GM11168 (cell line): ENCODE measurements around the gene GAMT.

Experiments
- in situ Hi-C: fragments of 300-500 bp; cut with MboI; formaldehyde crosslinking; loops from one replicate; pipeline ENCODE4 v1.12.0; 2022; ENCODE audit warnings: low sequenced_read_pairs; ENCODE audit not compliant: unreplicated experiment

Gene GAMT

GRCh38 chr19:1406774-1407527 is 5.6 kb upstream of the GAMT start:
- in situ Hi-C loops, result no loop called here

- in situ Hi-C loops, result no loop called here
Observed at GRCh38 chr19:1402411-1403070, 1.2 kb upstream of the GAMT start.

- in situ Hi-C loops, result no loop called here
Observed at GRCh38 chr19:1401889-1402217, 511 bp upstream of the GAMT start.

GRCh38 chr19:1400281-1401137 is 833 bp downstream of the GAMT start:
- in situ Hi-C loops, result no loop called here

- in situ Hi-C loops, result no loop called here
Observed at GRCh38 chr19:1399745-1400144, 1.6 kb downstream of the GAMT start.

GRCh38 chr19:1399079-1399478 is 2.3 kb downstream of the GAMT start:
- in situ Hi-C loops, result no loop called here

GRCh38 chr19:1397838-1398237 is 3.5 kb downstream of the GAMT start:
- in situ Hi-C loops, result no loop called here

GRCh38 chr19:1396768-1397679 is 4.3 kb downstream of the GAMT start:
- in situ Hi-C loops, result no loop called here

GRCh38 chr19:1396019-1396767 is 5.1 kb downstream of the GAMT start:
- in situ Hi-C loops, result no loop called here

- in situ Hi-C loops, result no loop called here
Observed at GRCh38 chr19:1395194-1396018, 5.9 kb downstream of the GAMT start.

GRCh38 chr19:1394252-1395193 is 6.8 kb downstream of the GAMT start:
- in situ Hi-C loops, result no loop called here

- in situ Hi-C loops, result no loop called here
Observed at GRCh38 chr19:1393841-1394240, 7.5 kb downstream of the GAMT start.

- in situ Hi-C loops, result no loop called here
Observed at GRCh38 chr19:1392939-1393530, 8.3 kb downstream of the GAMT start.

- in situ Hi-C loops, result no loop called here
Observed at GRCh38 chr19:1392407-1392806, 8.9 kb downstream of the GAMT start.

- in situ Hi-C loops, result no loop called here
Observed at GRCh38 chr19:1390890-1391423, 10.4 kb downstream of the GAMT start.

- in situ Hi-C loops, result no loop called here
Observed at GRCh38 chr19:1389033-1389940, 12.1 kb downstream of the GAMT start.
